DMS 273 (cell line): Measurements from ENCODE around the gene SIRT3.

Source experiments
- DNase-seq: peaks from one replicate; lab custom pipeline; 2025; ENCODE audit not compliant: unreplicated experiment; lab: John Stamatoyannopoulos, UW

SIRT3 gene

DNA sequence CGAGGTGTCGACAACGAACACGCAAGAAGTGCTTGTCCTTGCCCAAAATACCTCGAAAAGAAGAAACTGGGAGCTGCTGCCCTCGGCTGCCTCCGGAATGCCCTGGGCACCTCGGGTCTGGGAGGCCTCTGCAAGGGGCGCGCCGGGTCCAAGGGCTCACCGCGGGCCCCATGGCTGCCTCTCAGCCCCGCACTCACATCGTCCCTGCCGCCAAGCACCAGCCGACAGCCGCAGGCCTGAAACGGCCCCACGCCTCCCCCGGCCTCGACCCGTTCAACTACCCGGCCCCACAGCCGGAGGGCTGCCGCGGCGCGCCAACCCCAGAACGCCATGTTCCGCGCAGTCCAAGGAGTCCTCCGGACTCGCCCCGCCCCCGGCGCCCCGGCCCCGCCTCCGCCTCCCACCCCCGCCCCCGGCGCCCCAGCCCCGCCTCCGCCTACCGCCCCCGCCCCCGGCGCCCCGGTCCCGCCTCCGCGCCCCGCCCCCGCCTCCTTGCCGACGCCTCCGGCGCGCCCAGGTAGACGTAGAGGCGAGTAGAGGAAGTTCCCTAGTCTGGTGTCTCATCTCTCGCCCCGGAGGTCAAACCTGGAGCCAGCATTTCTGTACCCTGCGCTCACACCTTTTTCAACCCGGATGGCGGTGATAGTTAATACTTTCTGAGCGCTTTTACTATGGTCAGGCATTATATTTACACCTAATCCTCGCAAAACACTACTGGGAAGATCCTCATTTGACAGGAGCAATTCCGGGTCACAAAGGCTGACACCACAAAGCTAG, at the start of gene SIRT3:
Gene SIRT3, minus strand, starts transcription at position 346 of the 777 bp plus-strand sequence. Its CDS starts 14 bp downstream, at position 332.
- peak; percentile 85 for DNase-seq

DNA sequence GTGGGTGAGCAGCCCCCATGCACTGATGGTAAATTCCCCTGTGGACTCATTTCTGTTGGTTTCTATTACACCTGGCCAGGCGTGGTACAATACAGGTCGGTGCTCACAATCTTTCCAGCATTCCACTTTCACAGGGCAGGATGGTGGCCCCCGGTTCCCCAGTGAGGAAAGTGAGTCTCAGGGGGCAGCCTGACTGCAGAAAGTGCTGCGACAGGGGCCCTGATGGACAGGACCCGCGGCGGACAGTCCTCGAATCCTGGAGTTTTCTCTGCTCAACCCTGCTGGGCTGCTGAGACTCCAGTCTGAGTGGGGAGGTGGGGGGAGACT, 49.7 kb upstream of the SIRT3 start:
- DNase-seq: no peak

DNA sequence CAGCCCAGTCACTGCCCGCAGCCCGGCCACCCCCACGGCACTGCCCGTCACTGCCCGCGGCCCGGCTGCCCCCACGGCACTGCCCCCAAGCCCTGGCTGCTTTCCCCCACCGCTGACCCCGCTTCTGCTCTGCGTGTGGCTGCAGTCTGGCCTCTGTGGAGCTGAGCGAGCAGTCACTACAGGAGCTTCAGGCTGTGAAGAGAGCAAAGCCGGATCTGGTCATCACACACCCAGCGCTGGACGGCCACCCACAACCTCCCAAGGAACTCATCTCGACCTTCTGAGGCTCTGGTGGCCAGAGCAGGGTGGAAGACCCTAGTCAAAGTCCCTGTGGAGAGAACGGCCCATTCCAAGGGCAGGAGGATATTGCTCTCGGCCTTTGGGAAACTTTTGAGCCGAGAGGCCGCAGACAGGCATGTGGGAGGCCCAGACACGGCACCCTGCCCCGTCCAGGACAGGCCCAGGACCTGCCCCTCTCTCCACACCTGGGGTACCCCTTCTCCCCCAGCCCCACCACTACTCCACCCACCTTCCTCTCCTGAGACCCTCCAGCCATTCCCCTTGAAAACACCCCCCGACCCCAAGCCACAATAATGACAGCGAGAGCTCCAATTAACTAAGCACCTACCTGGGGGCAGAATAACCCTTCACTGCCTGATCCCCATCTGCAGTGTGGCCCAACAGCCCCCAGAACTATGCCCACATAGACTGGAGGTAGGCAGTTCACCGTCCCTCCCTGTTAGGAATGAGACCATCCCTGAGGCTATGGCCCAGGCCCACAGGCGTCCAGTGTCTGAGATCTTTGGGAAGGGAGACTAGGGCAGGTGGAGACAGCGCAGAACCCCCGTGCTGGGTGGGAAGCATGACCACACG, 49.1 kb upstream of the SIRT3 start:
- no peak for DNase-seq

DNA sequence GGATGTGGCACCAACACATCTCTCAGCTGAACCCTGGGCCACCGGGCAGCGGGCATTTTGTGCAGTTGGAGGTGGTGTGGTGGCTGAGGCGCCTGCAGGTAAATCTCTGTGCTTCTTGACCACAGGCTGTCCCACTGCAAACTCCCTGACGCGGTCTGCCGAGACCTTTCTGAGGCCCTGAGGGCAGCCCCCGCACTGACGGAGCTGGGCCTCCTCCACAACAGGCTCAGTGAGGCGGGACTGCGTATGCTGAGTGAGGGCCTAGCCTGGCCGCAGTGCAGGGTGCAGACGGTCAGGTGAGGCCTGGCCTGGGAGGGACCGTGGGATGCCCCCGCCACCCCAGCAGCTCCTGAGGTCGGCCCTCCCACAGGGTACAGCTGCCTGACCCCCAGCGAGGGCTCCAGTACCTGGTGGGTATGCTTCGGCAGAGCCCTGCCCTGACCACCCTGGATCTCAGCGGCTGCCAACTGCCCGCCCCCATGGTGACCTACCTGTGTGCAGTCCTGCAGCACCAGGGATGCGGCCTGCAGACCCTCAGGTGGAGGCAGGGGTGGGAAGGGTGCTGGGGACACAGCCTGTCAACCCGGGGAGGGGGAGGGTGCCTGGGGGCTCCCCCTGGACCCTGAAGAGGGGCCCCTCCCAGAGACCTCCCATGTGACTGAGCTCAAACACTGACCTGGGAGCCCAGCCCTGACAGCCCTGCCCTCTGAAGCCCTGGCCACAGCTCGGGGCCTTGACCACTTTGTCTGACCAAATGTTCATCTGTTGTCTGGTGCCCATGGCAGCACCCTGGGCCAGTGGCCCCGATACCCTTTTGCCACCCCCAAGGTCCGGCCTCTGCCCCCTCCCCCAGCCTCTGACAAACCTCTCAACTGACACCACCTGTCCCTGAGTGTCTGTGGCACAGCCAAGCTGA, 48.2 kb upstream of the SIRT3 start:
- no peak for DNase-seq

DNA sequence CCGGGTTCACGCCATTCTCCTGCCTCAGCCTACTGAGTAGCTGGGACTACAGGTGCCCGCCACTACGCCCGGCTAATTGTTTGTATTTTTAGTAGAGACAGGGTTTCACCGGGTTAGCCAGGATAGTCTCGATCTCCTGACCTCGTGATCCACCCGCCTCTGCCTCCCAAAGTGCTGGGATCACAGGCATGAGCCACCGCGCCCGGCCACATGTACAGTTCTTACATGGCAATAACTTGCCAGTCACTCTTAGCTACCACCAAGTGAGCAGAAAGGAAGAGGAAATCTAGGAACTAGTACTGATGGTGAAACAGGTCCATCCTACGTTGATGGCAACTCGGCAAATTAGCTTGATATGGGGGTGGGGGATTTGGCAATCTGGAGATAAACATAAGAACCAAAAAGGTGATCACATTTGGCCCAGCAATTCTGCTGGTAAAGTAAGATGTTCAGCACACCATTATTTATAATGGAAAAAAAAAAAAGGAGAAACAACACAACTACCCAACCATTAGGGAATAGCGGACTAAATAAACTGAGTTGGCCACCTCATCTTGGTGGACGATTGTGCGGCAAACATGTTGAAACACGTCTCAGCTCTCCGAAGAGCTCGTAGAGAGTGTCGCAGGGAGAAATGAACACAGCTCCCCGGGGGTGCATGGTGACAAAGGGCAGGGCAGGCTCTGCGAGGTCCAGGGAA, 47.4 kb upstream of the SIRT3 start:
- no peak for DNase-seq

DNA sequence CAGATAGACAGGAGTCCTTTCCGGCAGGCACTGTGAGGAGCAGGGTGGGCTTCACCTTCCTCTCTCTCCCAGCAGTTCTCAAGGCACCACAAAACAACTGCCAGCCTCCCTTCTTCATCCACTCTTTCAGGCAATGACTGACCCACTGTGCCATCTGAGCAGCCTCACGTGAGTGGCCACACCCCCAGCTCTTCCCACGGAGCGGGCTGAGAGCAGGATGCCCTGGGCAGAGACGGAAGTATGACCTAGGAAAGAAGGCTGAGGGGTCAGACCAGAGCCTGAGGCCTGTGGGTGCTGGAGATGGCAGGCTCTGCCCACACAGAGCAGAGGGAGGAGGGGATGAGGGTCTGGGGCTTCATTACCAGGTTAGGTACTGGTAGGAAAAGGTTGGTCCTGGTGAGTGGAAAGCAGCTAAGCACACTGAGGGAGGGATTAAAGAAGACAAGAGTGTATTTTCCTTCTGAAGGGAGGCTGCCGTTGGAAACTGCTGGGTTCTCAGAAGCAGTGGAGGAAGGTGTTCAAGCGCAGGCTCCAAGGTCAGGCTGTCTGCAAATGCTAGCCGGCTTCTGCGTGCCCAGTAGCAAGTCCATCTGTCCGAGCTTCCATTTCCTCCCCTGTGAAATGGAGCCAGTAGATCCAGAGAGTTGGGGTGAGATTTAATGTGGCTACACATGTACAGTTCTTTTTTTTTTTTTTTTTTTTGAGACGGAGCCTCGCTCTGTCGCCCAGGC, 46.7 kb upstream of the SIRT3 start:
- no peak for DNase-seq

DNA sequence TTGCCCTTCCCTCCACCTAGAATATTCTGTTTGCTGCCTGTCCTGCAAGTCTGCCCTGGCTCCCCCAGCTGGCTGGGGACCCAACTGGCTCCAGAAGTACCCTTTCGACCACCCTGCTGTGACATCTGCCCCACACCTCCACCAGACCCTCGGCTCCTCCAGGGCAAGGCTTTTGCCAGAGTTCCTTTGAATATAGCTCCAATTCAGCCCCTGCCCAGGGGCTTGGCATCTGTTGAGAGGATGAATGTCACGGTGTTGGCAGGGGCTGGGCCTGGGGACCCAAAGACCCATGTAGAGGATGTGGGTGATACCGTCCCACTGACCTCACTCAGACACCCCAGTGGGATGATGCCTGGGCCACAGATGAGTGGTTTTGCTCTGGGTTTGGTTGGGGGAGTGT, 46.0 kb upstream of the SIRT3 start:
- DNase-seq: no peak

DNA sequence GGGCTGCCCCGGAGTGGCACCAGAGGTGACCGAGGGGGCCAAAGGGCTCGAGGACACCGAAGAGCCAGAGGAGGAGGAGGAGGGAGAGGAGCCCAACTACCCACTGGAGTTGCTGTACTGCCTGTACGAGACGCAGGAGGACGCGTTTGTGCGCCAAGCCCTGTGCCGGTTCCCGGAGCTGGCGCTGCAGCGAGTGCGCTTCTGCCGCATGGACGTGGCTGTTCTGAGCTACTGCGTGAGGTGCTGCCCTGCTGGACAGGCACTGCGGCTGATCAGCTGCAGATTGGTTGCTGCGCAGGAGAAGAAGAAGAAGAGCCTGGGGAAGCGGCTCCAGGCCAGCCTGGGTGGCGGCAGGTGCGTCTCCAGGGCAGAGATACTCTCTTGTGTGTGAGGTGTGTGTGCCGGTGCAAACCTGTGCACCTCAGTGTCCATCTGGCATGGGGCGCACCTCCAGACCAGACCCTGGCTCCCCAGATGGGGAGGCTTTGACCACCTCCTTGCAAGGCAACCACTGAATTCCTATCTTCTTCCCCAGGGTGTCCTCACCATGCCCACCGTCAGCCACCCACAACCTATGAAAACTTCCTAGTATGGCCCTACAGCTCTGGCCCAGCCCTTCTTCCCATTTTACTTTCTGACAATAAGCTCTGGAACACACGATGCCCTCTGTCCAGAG, 45.5 kb upstream of the SIRT3 start:
- DNase-seq: no peak

DNA sequence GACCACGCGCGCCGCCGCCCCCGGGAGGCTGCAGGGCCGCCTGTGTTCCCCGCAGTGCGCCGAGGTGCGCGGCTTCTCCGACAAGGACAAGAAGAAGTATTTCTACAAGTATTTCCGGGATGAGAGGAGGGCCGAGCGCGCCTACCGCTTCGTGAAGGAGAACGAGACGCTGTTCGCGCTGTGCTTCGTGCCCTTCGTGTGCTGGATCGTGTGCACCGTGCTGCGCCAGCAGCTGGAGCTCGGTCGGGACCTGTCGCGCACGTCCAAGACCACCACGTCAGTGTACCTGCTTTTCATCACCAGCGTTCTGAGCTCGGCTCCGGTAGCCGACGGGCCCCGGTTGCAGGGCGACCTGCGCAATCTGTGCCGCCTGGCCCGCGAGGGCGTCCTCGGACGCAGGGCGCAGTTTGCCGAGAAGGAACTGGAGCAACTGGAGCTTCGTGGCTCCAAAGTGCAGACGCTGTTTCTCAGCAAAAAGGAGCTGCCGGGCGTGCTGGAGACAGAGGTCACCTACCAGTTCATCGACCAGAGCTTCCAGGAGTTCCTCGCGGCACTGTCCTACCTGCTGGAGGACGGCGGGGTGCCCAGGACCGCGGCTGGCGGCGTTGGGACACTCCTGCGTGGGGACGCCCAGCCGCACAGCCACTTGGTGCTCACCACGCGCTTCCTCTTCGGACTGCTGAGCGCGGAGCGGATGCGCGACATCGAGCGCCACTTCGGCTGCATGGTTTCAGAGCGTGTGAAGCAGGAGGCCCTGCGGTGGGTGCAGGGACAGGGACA, 44.8 kb upstream of the SIRT3 start:
- peak; percentile 39 for DNase-seq

DNA sequence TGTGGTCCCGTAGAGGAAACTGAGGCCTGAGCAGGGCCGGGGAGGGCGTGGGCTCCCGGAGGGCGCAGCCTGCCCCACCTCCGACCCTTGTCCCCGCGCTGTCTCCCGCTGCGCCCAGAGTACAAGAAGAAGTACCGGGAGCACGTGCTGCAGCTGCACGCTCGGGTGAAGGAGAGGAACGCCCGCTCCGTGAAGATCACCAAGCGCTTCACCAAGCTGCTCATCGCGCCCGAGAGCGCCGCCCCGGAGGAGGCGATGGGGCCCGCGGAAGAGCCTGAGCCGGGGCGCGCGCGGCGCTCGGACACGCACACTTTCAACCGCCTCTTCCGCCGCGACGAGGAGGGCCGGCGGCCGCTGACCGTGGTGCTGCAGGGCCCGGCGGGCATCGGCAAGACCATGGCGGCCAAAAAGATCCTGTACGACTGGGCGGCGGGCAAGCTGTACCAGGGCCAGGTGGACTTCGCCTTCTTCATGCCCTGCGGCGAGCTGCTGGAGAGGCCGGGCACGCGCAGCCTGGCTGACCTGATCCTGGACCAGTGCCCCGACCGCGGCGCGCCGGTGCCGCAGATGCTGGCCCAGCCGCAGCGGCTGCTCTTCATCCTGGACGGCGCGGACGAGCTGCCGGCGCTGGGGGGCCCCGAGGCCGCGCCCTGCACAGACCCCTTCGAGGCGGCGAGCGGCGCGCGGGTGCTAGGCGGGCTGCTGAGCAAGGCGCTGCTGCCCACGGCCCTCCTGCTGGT, 44.0 kb upstream of the SIRT3 start:
- DNase-seq: peak; percentile 51

DNA sequence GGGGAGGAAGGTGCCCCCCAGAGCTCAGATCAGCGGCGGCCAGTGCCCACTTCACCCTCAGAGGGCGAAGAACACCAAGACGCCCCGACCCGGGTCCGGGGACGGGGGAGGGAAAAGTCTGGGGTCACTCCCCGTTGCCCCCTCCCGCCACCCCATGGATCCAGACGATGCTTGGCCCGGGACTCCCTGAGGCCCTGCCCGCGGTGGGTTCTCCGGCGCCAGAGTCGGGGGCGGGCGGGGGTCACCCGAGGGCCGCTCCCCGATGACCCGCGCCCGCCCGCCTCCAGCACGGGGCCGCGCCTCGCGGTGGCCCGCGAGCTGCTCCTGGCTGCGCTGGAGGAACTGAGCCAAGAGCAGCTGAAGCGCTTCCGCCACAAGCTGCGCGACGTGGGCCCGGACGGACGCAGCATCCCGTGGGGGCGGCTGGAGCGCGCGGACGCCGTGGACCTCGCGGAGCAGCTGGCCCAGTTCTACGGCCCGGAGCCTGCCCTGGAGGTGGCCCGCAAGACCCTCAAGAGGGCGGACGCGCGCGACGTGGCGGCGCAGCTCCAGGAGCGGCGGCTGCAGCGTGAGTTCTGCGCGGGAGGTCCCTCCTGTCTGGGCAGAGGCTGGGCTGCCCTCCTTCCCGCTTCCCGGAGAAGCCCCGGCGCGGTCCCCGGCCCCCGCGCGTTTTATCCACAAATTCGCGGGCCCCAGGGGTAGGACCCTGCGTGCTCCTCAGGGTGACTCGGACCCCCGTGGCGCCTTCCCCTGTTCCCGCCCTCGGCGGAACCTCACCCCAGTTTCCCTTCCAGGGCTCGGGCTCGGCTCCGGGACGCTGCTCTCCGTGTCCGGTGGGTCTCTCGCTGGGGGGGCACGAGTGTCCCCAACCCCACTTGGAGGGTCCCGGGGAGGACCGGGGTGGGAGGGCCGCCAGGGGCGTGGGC, 43.2 kb upstream of the SIRT3 start:
- no peak for DNase-seq

DNA sequence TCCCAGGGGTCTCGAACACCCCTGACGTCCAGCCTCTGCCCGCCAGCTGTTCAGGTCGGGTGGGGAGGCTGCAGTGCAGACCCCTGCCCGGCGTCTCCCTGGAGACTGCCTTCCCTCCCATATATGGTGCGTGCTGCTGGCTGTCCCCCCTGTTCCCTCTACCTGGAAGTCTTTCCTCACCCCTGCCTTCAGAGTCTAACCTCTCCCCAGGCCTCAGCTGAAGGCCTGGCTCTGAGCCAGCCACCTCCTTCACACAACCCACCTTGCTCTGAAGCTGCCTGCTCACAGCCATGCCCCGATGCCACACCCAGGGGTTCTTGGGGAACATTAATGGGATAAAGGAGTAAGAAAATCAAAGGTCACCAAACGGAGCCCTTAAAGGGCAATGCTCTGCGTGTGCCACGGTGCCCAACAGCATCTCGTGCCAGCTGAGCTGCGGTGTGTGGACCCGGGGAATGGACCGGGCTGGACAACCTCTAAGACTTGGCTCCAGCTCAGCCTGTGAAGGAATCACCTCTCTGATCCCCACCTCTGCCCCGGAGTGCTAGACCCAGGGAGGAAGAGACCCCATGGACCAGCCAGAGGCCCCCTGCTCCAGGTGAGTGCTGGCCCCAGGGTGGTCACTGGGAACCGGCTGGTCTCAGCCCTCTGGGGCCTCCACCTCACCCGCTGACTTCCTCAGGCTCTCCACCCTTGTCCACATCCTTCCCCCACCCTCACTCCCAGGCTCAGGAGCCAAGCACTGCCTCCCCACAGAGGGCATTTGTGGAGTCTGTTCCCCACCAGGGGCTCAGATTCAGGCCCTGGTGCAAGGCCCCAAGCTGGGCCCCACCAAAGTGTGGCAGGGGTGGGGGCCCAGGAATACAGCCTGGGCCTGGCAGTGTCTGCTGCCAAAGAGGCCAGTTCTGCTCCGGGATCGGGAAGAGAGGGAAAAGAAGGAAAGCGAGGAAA, 42.1 kb upstream of the SIRT3 start, which contains the start of gene NLRP6:
Gene NLRP6, plus strand, starts transcription at position 407 of the 951 bp plus-strand sequence. Its CDS starts 163 bp downstream, at position 570.
- DNase-seq: no peak

DNA sequence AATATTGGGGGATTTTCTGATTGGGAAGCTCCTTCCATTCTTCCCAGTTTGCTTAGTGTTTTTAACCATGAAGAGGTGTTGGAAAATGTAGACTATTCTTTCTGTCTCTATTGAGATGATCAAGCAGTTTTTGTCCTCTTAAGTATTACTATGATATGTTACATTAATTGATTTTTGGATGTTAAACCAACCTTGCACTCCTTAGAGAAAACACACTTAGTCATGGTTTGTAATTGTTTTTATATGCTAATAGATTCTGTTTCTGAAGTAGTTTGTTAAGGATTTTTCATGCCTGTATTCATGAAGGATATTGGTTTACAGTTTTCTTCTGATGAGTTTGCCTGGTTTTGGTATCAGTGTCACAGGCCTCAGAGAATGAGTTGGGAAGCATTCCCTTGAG, 40.1 kb upstream of the SIRT3 start:
- no peak for DNase-seq

DNA sequence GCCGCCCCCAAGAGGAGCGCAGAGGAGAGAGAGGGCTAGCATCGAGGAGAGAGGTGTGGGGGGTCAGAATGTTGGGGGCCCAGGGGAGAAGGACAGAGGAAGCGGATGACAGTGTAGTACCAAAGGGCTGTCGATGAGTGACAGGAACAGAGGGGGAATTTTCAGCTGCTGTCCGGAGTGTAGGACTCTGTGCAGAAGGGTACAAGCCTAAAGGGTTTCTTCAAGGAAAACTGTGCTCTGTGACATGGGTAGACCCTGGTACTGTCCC, 36.7 kb upstream of the SIRT3 start:
- no peak for DNase-seq

DNA sequence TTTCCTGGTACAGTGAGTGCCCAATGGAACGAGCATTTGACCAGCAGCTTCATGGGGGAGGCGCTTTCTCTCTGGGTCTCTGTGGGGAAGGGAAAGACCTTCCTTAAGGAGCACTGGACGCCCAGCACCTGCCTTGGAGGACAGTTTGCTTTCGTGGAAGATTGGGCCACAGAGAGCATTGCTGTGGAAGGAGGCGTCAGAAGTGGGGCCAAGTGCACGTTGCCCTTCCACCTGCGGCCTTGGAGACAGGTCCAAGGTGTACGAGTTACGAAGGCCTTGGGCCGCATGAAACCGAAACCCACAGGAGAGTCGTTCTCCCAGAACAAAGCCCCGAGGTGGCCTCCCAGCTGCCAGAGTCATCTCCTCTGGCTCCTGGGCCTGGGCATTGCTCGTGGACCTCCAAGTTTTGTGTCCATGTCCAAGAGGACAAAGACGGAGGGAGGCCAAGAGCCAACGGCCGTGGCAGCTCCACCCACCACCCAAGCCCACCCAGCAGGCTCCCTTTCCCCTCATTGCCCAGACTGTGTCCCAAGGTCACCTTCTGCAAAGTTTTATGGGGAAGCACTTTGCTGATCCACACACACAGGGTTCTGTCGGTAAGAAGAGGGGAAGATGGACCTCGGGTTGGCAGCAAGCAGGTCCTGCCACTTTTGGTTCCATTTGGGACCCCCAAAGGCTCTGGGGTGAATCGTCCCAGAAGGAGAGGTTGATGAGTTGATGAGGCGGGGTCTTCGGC, 36.2 kb upstream of the SIRT3 start:
- DNase-seq: no peak
